ENCODE results near the gene BDH2.

The BDH2 gene

DNA sequence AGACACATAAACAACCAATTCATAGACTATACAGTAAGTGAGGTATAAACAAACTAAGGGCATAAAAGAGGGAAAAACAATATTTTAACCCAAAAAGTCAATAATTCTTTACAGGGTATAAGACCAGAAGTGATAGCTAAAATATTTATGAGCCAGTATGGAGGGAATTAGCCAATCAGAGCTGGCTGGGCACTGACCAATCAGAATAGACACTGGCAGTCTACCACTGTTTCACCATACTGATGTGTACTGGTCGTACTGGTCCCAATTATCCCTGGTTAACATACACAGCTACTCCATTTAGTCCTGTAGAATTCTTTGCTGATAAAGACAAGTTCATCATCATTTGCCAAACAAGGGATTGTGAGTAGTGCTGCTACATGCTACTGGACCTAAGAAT, 70.3 kb downstream of the BDH2 start:
- TF ChIP-seq, protein P1, sequence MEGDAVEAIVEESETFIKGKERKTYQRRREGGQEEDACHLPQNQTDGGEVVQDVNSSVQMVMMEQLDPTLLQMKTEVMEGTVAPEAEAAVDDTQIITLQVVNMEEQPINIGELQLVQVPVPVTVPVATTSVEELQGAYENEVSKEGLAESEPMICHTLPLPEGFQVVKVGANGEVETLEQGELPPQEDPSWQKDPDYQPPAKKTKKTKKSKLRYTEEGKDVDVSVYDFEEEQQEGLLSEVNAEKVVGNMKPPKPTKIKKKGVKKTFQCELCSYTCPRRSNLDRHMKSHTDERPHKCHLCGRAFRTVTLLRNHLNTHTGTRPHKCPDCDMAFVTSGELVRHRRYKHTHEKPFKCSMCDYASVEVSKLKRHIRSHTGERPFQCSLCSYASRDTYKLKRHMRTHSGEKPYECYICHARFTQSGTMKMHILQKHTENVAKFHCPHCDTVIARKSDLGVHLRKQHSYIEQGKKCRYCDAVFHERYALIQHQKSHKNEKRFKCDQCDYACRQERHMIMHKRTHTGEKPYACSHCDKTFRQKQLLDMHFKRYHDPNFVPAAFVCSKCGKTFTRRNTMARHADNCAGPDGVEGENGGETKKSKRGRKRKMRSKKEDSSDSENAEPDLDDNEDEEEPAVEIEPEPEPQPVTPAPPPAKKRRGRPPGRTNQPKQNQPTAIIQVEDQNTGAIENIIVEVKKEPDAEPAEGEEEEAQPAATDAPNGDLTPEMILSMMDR (IDR thresholded peaks at IDR 0.05; ENCODE audit: low read depth, low read length, poor library complexity, severe bottlenecking): no peak
- no peak for TF ChIP-seq EZH2phosphoT487 (IDR thresholded peaks at IDR 0.05; ENCODE audit: borderline replicate concordance, low read length)

More for the DNA sequence above, 70.3 kb downstream of the BDH2 start:
- Histone ChIP-seq H3F3A (ENCODE audit: control insufficient read depth, insufficient read depth) (no peaks in the 10 kb centered on the region), H4K20me1 (ENCODE audit: control insufficient read depth, insufficient read depth, low read depth, low read length) (no peaks in the 10 kb centered on the region), H3K27me3 (ENCODE audit: control insufficient read depth, low read length) (no peaks in the 10 kb centered on the region), H3K79me2 (ENCODE audit: control insufficient read depth, low read length) (no peaks in the 10 kb centered on the region), H3K27ac (ENCODE audit: low read depth, low read length) (no peak overlapping the region), H3K4me1 (ENCODE audit: control insufficient read depth, low read length) (no peaks in the 10 kb centered on the region), H3K4me2 (ENCODE audit: low read length) (no peak overlapping the region), H3K4me3 (ENCODE audit: low read length) (no peak overlapping the region), H3K9me3 (ENCODE audit: control insufficient read depth, insufficient read depth, low read length) (no peaks in the 10 kb centered on the region), H3K9me2 (replicated peaks; ENCODE audit: control insufficient read depth, low read length) (no peaks in the 10 kb centered on the region), H3K36me3 (ENCODE audit: control insufficient read depth, low read length) (peaks cover 17% of the 10 kb centered on the region)
